SK-N-SH (cell line): ENCODE results near the gene PIGX. TPM values are rescaled to one million over a fixed set of nuclear protein-coding genes. Genes with fewer than 3 reads are reported as not detected.

Experiments used
- CTCF ChIA-PET: fragments of 300-600, 350-600 bp; formaldehyde crosslinking; extraction: SDS; loops from one replicate; lab custom pipeline; 2021; lab: Yijun Ruan, JAX
- POLR2A ChIA-PET: fragments of 350-600 bp; sonication (Branson Sonifier 250); formaldehyde crosslinking; extraction: SDS; loops from one replicate; lab custom pipeline; 2020; ENCODE audit warnings: antibody characterized with exemption, inconsistent platforms; lab: Yijun Ruan, JAX
- DNase-seq: peaks from one replicate; pipeline ENCODE4 v3.0.0; 2012
- H2AFZ ChIP-seq: fragments of 200-600 bp; sonication (generic); 2 replicates; pipeline ENCODE4 v1.8.1; 2016; ENCODE audit warnings: antibody characterized with exemption, mild to moderate bottlenecking, low read depth
- H3F3A ChIP-seq: fragments of 200-600 bp; sonication (generic); replicated peaks from 2 replicates; pipeline ENCODE3; 2016; ENCODE audit warnings: antibody characterized with exemption, mild to moderate bottlenecking; ENCODE audit not compliant: insufficient read depth
- H3K27ac ChIP-seq, 2 experiments: fragments of 200-500 bp in 1 of 2; fragments of 200-600 bp in 1 of 2; sonication (Bioruptor generic) in 1 of 2; sonication (generic), shearing (Covaris generic) in 1 of 2; 2 replicates each; pipeline versions ENCODE4 v1.5.1 to v1.6.1; 2014 to 2016; ENCODE audit warnings: low read depth in 2 of 2, inconsistent platforms in 1 of 2, low read length in 1 of 2, mild to moderate bottlenecking in 1 of 2, mixed read lengths in 1 of 2
- H3K27me3 ChIP-seq: fragments of 200-600 bp; sonication (generic), shearing (Covaris generic); 2 replicates; pipeline ENCODE4 v1.6.1; 2016; ENCODE audit warnings: mixed run types; ENCODE audit not compliant: insufficient read depth
- H3K36me3 ChIP-seq, 2 experiments: fragments of 200-500 bp in 1 of 2; fragments of 200-600 bp in 1 of 2; sonication (Bioruptor generic) in 1 of 2; sonication (generic) in 1 of 2; replicated peaks in 1 of 2; 2 replicates each; pipeline versions ENCODE3 to v1.5.1; 2014 to 2016; ENCODE audit warnings: low read length in 1 of 2, mild to moderate bottlenecking in 1 of 2; ENCODE audit not compliant: insufficient read depth in 2 of 2, control insufficient read depth in 1 of 2
- H3K4me1 ChIP-seq, 2 experiments: fragments of 200-500 bp in 1 of 2; fragments of 200-600 bp in 1 of 2; sonication (Bioruptor generic) in 1 of 2; sonication (generic), shearing (Covaris generic) in 1 of 2; 2 replicates each; pipeline versions ENCODE4 v1.5.1 to v1.6.1; 2014 to 2016; ENCODE audit warnings: low read depth in 1 of 2, low read length in 1 of 2, mixed run types in 1 of 2; ENCODE audit not compliant: insufficient read depth in 2 of 2, control insufficient read depth in 1 of 2
- H3K4me2 ChIP-seq: fragments of 200-600 bp; sonication (generic), shearing (Covaris generic); 2 replicates; pipeline ENCODE4 v1.6.1; 2017; ENCODE audit warnings: mixed run types
- H3K4me3 ChIP-seq, 2 experiments: fragments of 200-500 bp in 1 of 2; fragments of 200-600 bp in 1 of 2; sonication (Bioruptor generic) in 1 of 2; sonication (generic), shearing (Covaris generic) in 1 of 2; 2 replicates each; pipeline versions ENCODE4 v1.5.1 to v1.8.1; 2014 to 2016; ENCODE audit warnings: low read depth in 2 of 2, inconsistent platforms in 1 of 2, low read length in 1 of 2, mild to moderate bottlenecking in 1 of 2, mixed read lengths in 1 of 2, moderate library complexity in 1 of 2
- H3K79me2 ChIP-seq: fragments of 200-600 bp; sonication (generic); 2 replicates; pipeline ENCODE4 v1.8.1; 2017; ENCODE audit warnings: mild to moderate bottlenecking; ENCODE audit not compliant: insufficient read depth
- H3K9ac ChIP-seq: fragments of 200-600 bp; sonication (generic); 2 replicates; pipeline ENCODE4 v1.6.1; 2017; ENCODE audit warnings: mixed run types
- H3K9me2 ChIP-seq: fragments of 200-600 bp; sonication (generic); 2 replicates; pipeline ENCODE4 v1.6.1; 2017; ENCODE audit warnings: mixed run types
- H3K9me3 ChIP-seq: fragments of 200-600 bp; sonication (generic); 2 replicates; pipeline ENCODE4 v1.6.1; 2017; ENCODE audit warnings: mixed run types, mild to moderate bottlenecking, moderate library complexity
- H4K20me1 ChIP-seq: fragments of 200-600 bp; sonication (generic); 2 replicates; pipeline ENCODE4 v1.6.1; 2017; ENCODE audit warnings: mild to moderate bottlenecking, mixed run types; ENCODE audit not compliant: insufficient read depth
- ELF1 ChIP-seq: IDR thresholded peaks from 2 replicates; pipeline ENCODE4 v1.4.0; 2012
- FOXJ3 ChIP-seq: sonication (generic); formaldehyde crosslinking; IDR thresholded peaks from 2 replicates; pipeline ENCODE4 v1.5.1; 2020; ENCODE audit warnings: mild to moderate bottlenecking, missing genetic modification reagents
- GABPA ChIP-seq: IDR thresholded peaks from 2 replicates; pipeline ENCODE4 v1.4.0; 2012; ENCODE audit warnings: low read depth, mild to moderate bottlenecking
- GATA2 ChIP-seq: sonication (generic); formaldehyde crosslinking; IDR thresholded peaks from 2 replicates; pipeline ENCODE4 v1.5.0; 2020; ENCODE audit warnings: mild to moderate bottlenecking, missing genetic modification reagents
- MEF2A ChIP-seq: IDR thresholded peaks from 2 replicates; pipeline ENCODE4 v1.4.0; 2012; ENCODE audit warnings: low read depth, borderline replicate concordance
- POLR2AphosphoS5 ChIP-seq: IDR thresholded peaks from 2 replicates; pipeline ENCODE4 v1.6.1; 2012; ENCODE audit warnings: low read depth, low read length
- RCOR1 ChIP-seq: fragments of 150-350 bp; IDR thresholded peaks from 2 replicates; pipeline ENCODE4 v1.6.1; 2017; ENCODE audit warnings: antibody characterized with exemption, low read length
- RXRA ChIP-seq: IDR thresholded peaks from 2 replicates; pipeline ENCODE4 v1.4.0; 2012; ENCODE audit warnings: low read depth, mild to moderate bottlenecking, borderline replicate concordance
- SMC3 ChIP-seq: IDR thresholded peaks from 2 replicates; pipeline ENCODE4 v1.6.1; 2012; ENCODE audit warnings: low read depth, low read length, improper control_type of control experiment
- TCF12 ChIP-seq: IDR thresholded peaks from 2 replicates; pipeline ENCODE4 v1.4.0; 2012
- TEAD4 ChIP-seq: IDR thresholded peaks from 2 replicates; pipeline ENCODE4 v1.4.0; 2012; ENCODE audit warnings: mild to moderate bottlenecking, borderline replicate concordance; ENCODE audit not compliant: insufficient read depth
- YY1 ChIP-seq: IDR thresholded peaks from 2 replicates; pipeline ENCODE4 v1.4.0; 2012; ENCODE audit warnings: low read depth, mild to moderate bottlenecking
- WGBS: methylation state at CpG from one replicate; pipeline ENCODE4 v1.1.6; 2017; ENCODE audit warnings: low lambda C conversion rate; 5-methylcytosine and 5-hydroxymethylcytosine counted together
- polyA plus RNA-seq, 3 experiments: library from polyadenylated mRNA; depleted of rRNA; stranded (reverse); fragments of >200 nt; gene quantifications; 2 replicates each; pipeline ENCODE4 v1.2.3, GENCODE V29; 2012
- TF ChIP-seq, protein P1 (sequence below): IDR thresholded peaks from 2 replicates; pipeline ENCODE4 v1.4.0; 2012; ENCODE audit warnings: low read depth, borderline replicate concordance
- TF ChIP-seq, protein P2 (sequence below): fragments of 200-600 bp; sonication (generic); IDR thresholded peaks from 2 replicates; pipeline ENCODE4 v1.6.1; 2017; ENCODE audit warnings: antibody characterized with exemption, mild to moderate bottlenecking, moderate library complexity
- TF ChIP-seq, protein P3 (sequence below): IDR thresholded peaks from 2 replicates; pipeline ENCODE4; 2012
- TF ChIP-seq, protein P4 (sequence below): IDR thresholded peaks from 2 replicates; pipeline ENCODE4 v1.4.0; 2012; ENCODE audit warnings: low read depth, borderline replicate concordance
- TF ChIP-seq, protein P5 (sequence below): fragments of 150-350 bp; IDR thresholded peaks from 2 replicates; pipeline ENCODE4 v1.6.1; 2017; ENCODE audit warnings: antibody characterized with exemption, low read length, low read depth, borderline replicate concordance

Gene PIGX
- polyA plus RNA-seq, 1 of the 3 experiments (the other 2 are of a cell fraction): 15.5 TPM

DNA sequence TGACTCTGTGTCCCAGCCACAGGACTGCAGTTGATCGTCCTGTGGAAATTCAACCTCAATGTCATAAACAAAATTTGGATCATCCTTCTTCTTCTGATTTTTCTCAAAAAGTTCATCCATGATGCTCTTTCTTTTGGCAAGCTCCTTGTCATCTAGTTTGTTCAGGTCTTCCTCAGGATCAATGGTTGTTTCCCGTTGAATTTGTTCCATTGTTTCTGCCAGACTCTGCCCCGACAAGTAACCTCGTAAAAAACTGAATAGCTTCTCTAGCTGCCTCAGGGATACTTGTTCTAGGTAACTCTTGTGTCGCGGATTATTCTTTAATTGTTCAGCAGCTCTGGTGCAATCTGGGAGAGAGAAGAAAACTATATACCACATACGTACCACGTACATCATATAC, 4.6 kb upstream of the PIGX start:
- H3K27ac ChIP-seq: no peak overlapping the region
- DNase-seq: no peak
- no peak overlapping the region for H3K4me2 ChIP-seq
- CTCF ChIA-PET: interaction anchor here (1.1 to 2.3 kb wide), 3 partner anchors 23 to 235 kb away, joined by 3 to 11 read pairs (median 4); partner anchors contain the start of gene NCBP2
- H3K79me2 ChIP-seq: 0 out of 2 replicates have a peak, but pooled peaks cover 5% of the 10 kb centered on the region
- no peak overlapping the region for H2AFZ ChIP-seq
- no peak for TF ChIP-seq ELF1
- TF ChIP-seq RCOR1: no peak
- no peak for TF ChIP-seq RXRA
- TF ChIP-seq TCF12: no peak
- no peak for TF ChIP-seq FOXJ3 (CRISPR knock-in tag)
- TF ChIP-seq, protein P1, sequence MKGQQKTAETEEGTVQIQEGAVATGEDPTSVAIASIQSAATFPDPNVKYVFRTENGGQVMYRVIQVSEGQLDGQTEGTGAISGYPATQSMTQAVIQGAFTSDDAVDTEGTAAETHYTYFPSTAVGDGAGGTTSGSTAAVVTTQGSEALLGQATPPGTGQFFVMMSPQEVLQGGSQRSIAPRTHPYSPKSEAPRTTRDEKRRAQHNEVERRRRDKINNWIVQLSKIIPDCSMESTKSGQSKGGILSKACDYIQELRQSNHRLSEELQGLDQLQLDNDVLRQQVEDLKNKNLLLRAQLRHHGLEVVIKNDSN: no peak
- no peak for TF ChIP-seq SMC3
- TF ChIP-seq, protein P2, sequence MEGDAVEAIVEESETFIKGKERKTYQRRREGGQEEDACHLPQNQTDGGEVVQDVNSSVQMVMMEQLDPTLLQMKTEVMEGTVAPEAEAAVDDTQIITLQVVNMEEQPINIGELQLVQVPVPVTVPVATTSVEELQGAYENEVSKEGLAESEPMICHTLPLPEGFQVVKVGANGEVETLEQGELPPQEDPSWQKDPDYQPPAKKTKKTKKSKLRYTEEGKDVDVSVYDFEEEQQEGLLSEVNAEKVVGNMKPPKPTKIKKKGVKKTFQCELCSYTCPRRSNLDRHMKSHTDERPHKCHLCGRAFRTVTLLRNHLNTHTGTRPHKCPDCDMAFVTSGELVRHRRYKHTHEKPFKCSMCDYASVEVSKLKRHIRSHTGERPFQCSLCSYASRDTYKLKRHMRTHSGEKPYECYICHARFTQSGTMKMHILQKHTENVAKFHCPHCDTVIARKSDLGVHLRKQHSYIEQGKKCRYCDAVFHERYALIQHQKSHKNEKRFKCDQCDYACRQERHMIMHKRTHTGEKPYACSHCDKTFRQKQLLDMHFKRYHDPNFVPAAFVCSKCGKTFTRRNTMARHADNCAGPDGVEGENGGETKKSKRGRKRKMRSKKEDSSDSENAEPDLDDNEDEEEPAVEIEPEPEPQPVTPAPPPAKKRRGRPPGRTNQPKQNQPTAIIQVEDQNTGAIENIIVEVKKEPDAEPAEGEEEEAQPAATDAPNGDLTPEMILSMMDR: no peak
- no peak for TF ChIP-seq TEAD4
- TF ChIP-seq, all 33 proteins: peak for 0
- no peaks in the 10 kb centered on the region for H4K20me1 ChIP-seq
- H3F3A ChIP-seq: peaks cover 11% of the 10 kb centered on the region
- peaks cover 0 to 3% of the 10 kb centered on the region in 2 experiments; a peak in 1 of 4 replicates for H3K4me1 ChIP-seq
- 97% methylated on average over 8 of the region's 8 CpGs for WGBS
- H3K9me2 ChIP-seq: no peaks in the 10 kb centered on the region
- no peak overlapping the region for H3K9ac ChIP-seq
- H3K36me3 ChIP-seq: no peaks in the 10 kb centered on the region
- H3K4me3 ChIP-seq: no peak overlapping the region
- no peaks in the 10 kb centered on the region for H3K9me3 ChIP-seq
- POLR2A ChIA-PET: no interaction called here
- H3K27me3 ChIP-seq: no peaks in the 10 kb centered on the region

DNA sequence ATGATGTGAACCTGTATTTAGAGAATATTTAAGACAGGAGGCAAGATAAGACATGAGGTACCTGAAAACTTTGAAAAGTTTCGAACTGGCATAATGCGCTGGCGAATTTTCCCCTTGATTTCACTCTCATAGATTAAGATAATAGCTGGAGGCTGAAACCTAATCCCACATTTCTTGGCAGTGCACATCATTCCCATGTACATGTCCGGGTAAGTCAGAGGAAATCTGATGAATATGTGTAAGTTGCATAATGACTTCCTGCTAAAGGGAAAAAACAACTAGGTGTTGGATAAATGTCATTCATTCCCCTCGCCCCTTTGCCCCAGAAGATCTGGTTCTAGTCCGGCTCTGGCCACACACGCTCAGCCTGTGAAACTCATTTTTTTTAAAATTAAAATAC, 3.7 kb upstream of the PIGX start:
- Histone ChIP-seq H3K4me1 (peaks cover 0 to 3% of the 10 kb centered on the region in 2 experiments; a peak in 1 of 4 replicates), H3K9me3 (no peaks in the 10 kb centered on the region), H3K36me3 (no peaks in the 10 kb centered on the region), H2AFZ (no peak overlapping the region), H4K20me1 (no peaks in the 10 kb centered on the region), H3K27me3 (no peaks in the 10 kb centered on the region), H3F3A (peaks cover 16% of the 10 kb centered on the region), H3K27ac (no peak overlapping the region), H3K9ac (no peak overlapping the region), H3K9me2 (no peaks in the 10 kb centered on the region), H3K79me2 (peaks cover 11% of the 10 kb centered on the region; the same call in 1 of the 2 replicates), H3K4me3 (no peak overlapping the region), H3K4me2 (no peak overlapping the region)
- no peak for TF ChIP-seq RXRA
- TF ChIP-seq MEF2A: no peak
- TF ChIP-seq, protein P3, sequence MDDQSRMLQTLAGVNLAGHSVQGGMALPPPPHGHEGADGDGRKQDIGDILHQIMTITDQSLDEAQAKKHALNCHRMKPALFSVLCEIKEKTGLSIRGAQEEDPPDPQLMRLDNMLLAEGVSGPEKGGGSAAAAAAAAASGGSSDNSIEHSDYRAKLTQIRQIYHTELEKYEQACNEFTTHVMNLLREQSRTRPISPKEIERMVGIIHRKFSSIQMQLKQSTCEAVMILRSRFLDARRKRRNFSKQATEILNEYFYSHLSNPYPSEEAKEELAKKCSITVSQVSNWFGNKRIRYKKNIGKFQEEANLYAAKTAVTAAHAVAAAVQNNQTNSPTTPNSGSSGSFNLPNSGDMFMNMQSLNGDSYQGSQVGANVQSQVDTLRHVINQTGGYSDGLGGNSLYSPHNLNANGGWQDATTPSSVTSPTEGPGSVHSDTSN: no peak
- no peak for TF ChIP-seq GABPA
- TF ChIP-seq, protein P4, sequence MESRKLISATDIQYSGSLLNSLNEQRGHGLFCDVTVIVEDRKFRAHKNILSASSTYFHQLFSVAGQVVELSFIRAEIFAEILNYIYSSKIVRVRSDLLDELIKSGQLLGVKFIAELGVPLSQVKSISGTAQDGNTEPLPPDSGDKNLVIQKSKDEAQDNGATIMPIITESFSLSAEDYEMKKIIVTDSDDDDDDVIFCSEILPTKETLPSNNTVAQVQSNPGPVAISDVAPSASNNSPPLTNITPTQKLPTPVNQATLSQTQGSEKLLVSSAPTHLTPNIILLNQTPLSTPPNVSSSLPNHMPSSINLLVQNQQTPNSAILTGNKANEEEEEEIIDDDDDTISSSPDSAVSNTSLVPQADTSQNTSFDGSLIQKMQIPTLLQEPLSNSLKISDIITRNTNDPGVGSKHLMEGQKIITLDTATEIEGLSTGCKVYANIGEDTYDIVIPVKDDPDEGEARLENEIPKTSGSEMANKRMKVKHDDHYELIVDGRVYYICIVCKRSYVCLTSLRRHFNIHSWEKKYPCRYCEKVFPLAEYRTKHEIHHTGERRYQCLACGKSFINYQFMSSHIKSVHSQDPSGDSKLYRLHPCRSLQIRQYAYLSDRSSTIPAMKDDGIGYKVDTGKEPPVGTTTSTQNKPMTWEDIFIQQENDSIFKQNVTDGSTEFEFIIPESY: no peak
- TF ChIP-seq TCF12: no peak
- TF ChIP-seq, protein P5, sequence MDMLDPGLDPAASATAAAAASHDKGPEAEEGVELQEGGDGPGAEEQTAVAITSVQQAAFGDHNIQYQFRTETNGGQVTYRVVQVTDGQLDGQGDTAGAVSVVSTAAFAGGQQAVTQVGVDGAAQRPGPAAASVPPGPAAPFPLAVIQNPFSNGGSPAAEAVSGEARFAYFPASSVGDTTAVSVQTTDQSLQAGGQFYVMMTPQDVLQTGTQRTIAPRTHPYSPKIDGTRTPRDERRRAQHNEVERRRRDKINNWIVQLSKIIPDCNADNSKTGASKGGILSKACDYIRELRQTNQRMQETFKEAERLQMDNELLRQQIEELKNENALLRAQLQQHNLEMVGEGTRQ: no peak
- no peak for TF ChIP-seq YY1
- no peak for TF ChIP-seq GATA2 (CRISPR knock-in tag)
- TF ChIP-seq RCOR1: no peak
- no peak for TF ChIP-seq POLR2AphosphoS5
- TF ChIP-seq, protein P1: no peak
- no peak for DNase-seq
- 89% methylated on average over 7 of the region's 7 CpGs for WGBS
- ChIA-PET CTCF (interaction anchor here (0.6 to 2.3 kb wide), 4 partner anchors 9 to 1437 kb away, joined by 3 to 11 read pairs (median 3); partner anchors contain the start of genes NCBP2 and XXYLT1), POLR2A (no interaction called here)
